HK-2 (cell line): ENCODE results near the gene OR2C1.
A peak's percentile ranks its signal among the peaks of the same experiment; 100 is the strongest.

Experiments used
- DNase-seq: peaks from one replicate; pipeline ENCODE4 v3.0.0-alpha.2; 2018; ENCODE audit not compliant: unreplicated experiment

The OR2C1 gene

GRCh38 chr16:3355589-3355988 is at the start of gene OR2C1:
OR2C1 (plus strand) TSS chr16:3355889; CDS start chr16:3355941, 52 bp downstream.
- DNase-seq: no peak

- DNase-seq: no peak
Measured at GRCh38 chr16:3306078-3306477, 49.6 kb upstream of the OR2C1 start.

GRCh38 chr16:3311496-3311895 is 44.2 kb upstream of the OR2C1 start:
- no peak for DNase-seq

GRCh38 chr16:3317315-3317999 is 38.2 kb upstream of the OR2C1 start:
- DNase-seq: no peak

GRCh38 chr16:3321816-3322215 is 33.9 kb upstream of the OR2C1 start:
- no peak for DNase-seq

- DNase-seq: no peak
Measured at GRCh38 chr16:3327514-3327913, 28.2 kb upstream of the OR2C1 start.

GRCh38 chr16:3328104-3328503 is 27.6 kb upstream of the OR2C1 start:
- DNase-seq: no peak

- DNase-seq: no peak
Measured at GRCh38 chr16:3328643-3329042, 27.0 kb upstream of the OR2C1 start.

GRCh38 chr16:3346041-3346440 is 9.6 kb upstream of the OR2C1 start:
- no peak for DNase-seq

- no peak for DNase-seq
Measured at GRCh38 chr16:3347586-3347985, 8.1 kb upstream of the OR2C1 start.

- DNase-seq: no peak
Measured at GRCh38 chr16:3348547-3349167, 7.0 kb upstream of the OR2C1 start.

GRCh38 chr16:3349175-3349574 is 6.5 kb upstream of the OR2C1 start:
- no peak for DNase-seq

- no peak for DNase-seq
Measured at GRCh38 chr16:3356118-3356517, 429 bp downstream of the OR2C1 start.

GRCh38 chr16:3358871-3359270 is 3.2 kb downstream of the OR2C1 start:
- no peak for DNase-seq

GRCh38 chr16:3362931-3363330 is 7.2 kb downstream of the OR2C1 start:
- DNase-seq: no peak

GRCh38 chr16:3363793-3364192 is 8.1 kb downstream of the OR2C1 start:
- no peak for DNase-seq

GRCh38 chr16:3364774-3365427 is 9.2 kb downstream of the OR2C1 start:
- DNase-seq: peak; percentile 91

GRCh38 chr16:3369073-3369472 is 13.4 kb downstream of the OR2C1 start:
- DNase-seq: no peak

- no peak for DNase-seq
Measured at GRCh38 chr16:3375680-3376079, 20.0 kb downstream of the OR2C1 start.

GRCh38 chr16:3377917-3378316 is 22.2 kb downstream of the OR2C1 start:
- no peak for DNase-seq

- DNase-seq: no peak
Measured at GRCh38 chr16:3383045-3383448, 27.4 kb downstream of the OR2C1 start.

GRCh38 chr16:3388325-3388724 is 32.6 kb downstream of the OR2C1 start:
- DNase-seq: no peak

- DNase-seq: no peak
Measured at GRCh38 chr16:3389663-3390338, 34.1 kb downstream of the OR2C1 start.
